Measurements from ENCODE around the gene UBAC1.
A peak's percentile ranks its signal among the peaks of the same experiment; 100 is the strongest.

Gene UBAC1

GRCh38 chr9:135965124-135965756, 4.1 kb upstream of the UBAC1 start:
- TF ChIP-seq ZNF274 (IDR thresholded peaks at IDR 0.05; ENCODE audit: low read depth, low read length): no peak

GRCh38 chr9:135963938-135964337, 2.8 kb upstream of the UBAC1 start:
- no peak overlapping the region for H3K4me3 ChIP-seq (ENCODE audit: low read length)
- no peak for TF ChIP-seq ZNF274 (IDR thresholded peaks at IDR 0.05; ENCODE audit: low read depth, low read length)

More at GRCh38 chr9:135965124-135965756, 4.1 kb upstream of the UBAC1 start:
- no peak overlapping the region for H3K4me3 ChIP-seq (ENCODE audit: low read length)

- H3K4me3 ChIP-seq (ENCODE audit: low read length): no peak overlapping the region
- TF ChIP-seq ZNF274 (IDR thresholded peaks at IDR 0.05; ENCODE audit: low read depth, low read length): no peak
Measured at GRCh38 chr9:135963338-135963737, 2.2 kb upstream of the UBAC1 start.

- no peak for TF ChIP-seq ZNF274 (IDR thresholded peaks at IDR 0.05; ENCODE audit: low read depth, low read length)
- no peak overlapping the region for H3K4me3 ChIP-seq (ENCODE audit: low read length)
Measured at GRCh38 chr9:135962696-135963307, 1.6 kb upstream of the UBAC1 start.

- TF ChIP-seq ZNF274 (IDR thresholded peaks at IDR 0.05; ENCODE audit: low read depth, low read length): no peak
- no peak overlapping the region for H3K4me3 ChIP-seq (ENCODE audit: low read length)
Measured at GRCh38 chr9:135961811-135962695, 880 bp upstream of the UBAC1 start.

GRCh38 chr9:135960411-135961276, 529 bp downstream of the UBAC1 start:
- H3K4me3 ChIP-seq (ENCODE audit: low read length): peak overlapping the region; percentile 93

GRCh38 chr9:135959814-135960213, 1.4 kb downstream of the UBAC1 start:
- H3K4me3 ChIP-seq (ENCODE audit: low read length): peak overlapping the region; percentile 93; the same call in 1 of the 2 replicates
- TF ChIP-seq ZNF274 (IDR thresholded peaks at IDR 0.05; ENCODE audit: low read depth, low read length): no peak

More at GRCh38 chr9:135960411-135961276, 529 bp downstream of the UBAC1 start:
- no peak for TF ChIP-seq ZNF274 (IDR thresholded peaks at IDR 0.05; ENCODE audit: low read depth, low read length)

- H3K4me3 ChIP-seq (ENCODE audit: low read length): no peak overlapping the region
- no peak for TF ChIP-seq ZNF274 (IDR thresholded peaks at IDR 0.05; ENCODE audit: low read depth, low read length)
Measured at GRCh38 chr9:135958485-135958884, 2.7 kb downstream of the UBAC1 start.

GRCh38 chr9:135957431-135957830, 3.7 kb downstream of the UBAC1 start:
- no peak overlapping the region for H3K4me3 ChIP-seq (ENCODE audit: low read length)
- TF ChIP-seq ZNF274 (IDR thresholded peaks at IDR 0.05; ENCODE audit: low read depth, low read length): no peak

GRCh38 chr9:135956802-135957174, 4.4 kb downstream of the UBAC1 start:
- TF ChIP-seq ZNF274 (IDR thresholded peaks at IDR 0.05; ENCODE audit: low read depth, low read length): no peak
- no peak overlapping the region for H3K4me3 ChIP-seq (ENCODE audit: low read length)

- no peak overlapping the region for H3K4me3 ChIP-seq (ENCODE audit: low read length)
- no peak for TF ChIP-seq ZNF274 (IDR thresholded peaks at IDR 0.05; ENCODE audit: low read depth, low read length)
Measured at GRCh38 chr9:135955934-135956801, 5.0 kb downstream of the UBAC1 start.

- H3K4me3 ChIP-seq (ENCODE audit: low read length): no peak overlapping the region
- TF ChIP-seq ZNF274 (IDR thresholded peaks at IDR 0.05; ENCODE audit: low read depth, low read length): no peak
Measured at GRCh38 chr9:135952664-135953206, 8.4 kb downstream of the UBAC1 start.

Data from GM08714 (cell line).